ENCODE data around the gene KLHL25.

KLHL25 gene

DNA sequence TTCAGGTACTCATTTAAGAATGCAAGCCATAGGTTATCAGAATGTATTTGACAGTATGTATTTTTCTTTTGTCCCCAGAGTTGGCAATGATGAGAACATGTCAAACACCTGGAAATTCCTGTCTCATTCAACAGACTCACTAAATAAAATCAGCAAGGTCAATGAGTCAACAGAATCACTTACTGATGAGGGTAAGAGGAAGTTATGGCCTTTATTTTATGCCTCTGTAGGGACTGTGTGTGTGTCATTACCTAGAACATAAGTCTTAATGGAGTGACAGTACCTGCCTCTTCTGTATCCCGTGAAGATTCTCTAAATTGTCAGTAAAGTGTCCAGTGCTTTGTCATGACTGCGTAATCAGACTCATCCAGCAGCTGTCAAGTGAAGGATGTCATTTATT lies 77.5 kb downstream of the KLHL25 start:
- DNase-seq (ENCODE audit: low spot score): no peak

DNA sequence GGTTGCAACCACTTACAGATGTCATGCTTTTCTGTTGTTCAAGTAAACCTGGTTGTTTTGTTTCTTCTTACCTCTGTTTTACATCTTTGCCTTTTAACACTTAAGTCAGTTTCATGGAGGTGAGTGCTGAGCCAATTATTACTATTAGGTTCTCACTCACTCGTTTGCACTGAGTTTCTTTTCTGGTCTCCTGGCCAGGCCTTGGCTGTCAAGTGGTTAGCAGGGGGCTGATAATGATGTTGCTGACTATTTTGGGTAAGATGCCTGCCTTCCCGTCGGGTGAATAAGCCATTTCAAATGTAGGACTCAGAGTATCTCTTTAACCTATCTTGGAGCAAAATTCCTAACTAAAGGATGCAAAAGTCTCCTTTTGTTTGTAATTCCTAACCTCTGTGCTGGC lies 78.5 kb downstream of the KLHL25 start:
- no peak for DNase-seq (ENCODE audit: low spot score)

- no peak for DNase-seq (ENCODE audit: low spot score)
Measured at GRCh38 chr15:85711580-85712192, 83.0 kb downstream of the KLHL25 start.

DNA sequence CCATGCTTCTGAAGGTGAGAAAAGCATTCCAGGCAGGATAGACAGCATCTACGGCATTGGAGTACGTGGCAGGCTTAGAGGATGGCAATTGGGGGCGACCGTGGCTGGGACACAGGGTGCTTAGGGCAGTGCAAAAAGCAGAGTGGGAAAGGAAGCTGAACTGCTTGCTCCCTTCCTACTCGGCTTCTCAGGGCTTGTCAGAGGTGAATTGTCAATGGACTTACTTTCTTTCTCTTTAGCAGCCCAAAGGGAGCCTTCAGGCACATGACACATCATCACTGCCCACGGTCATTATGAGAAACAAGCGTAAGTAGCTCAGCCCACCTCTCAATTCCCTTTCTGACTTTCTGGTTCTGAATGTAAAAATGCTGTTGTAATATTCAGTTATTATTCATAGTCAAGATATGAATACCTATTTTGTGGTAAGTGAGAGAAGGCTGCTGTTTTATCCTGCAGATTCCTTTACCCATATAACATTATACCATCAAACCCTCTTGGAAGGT lies 84.3 kb downstream of the KLHL25 start:
- no peak for DNase-seq (ENCODE audit: low spot score)
